HG02885 (cell line): Measurements from ENCODE around the gene ATP8B3.
A peak's percentile ranks its signal among the peaks of the same experiment; 100 is the strongest.

Source experiments
- ATAC-seq: cut with Tn5 transposase; IDR thresholded peaks from one replicate; pipeline ENCODE4 v1.9.1; 2021; ENCODE audit warnings: mild to moderate bottlenecking; ENCODE audit not compliant: unreplicated experiment, poor library complexity

The ATP8B3 gene

GRCh38 chr19:1818549-1819195 lies 6.6 kb upstream of the ATP8B3 start:
- ATAC-seq, result no peak

- ATAC-seq, result no peak
Measured at GRCh38 chr19:1817553-1818179, 5.6 kb upstream of the ATP8B3 start.

- no peak for ATAC-seq
Measured at GRCh38 chr19:1816530-1817298, 4.6 kb upstream of the ATP8B3 start.

GRCh38 chr19:1815605-1816529 lies 3.8 kb upstream of the ATP8B3 start:
- ATAC-seq, result no peak

- ATAC-seq, result no peak
Measured at GRCh38 chr19:1814833-1815604, 2.9 kb upstream of the ATP8B3 start.

GRCh38 chr19:1814391-1814790 lies 2.3 kb upstream of the ATP8B3 start:
- ATAC-seq, result no peak

- no peak for ATAC-seq
Measured at GRCh38 chr19:1813192-1814182, 1.4 kb upstream of the ATP8B3 start.

GRCh38 chr19:1812426-1813191 lies 533 bp upstream of the ATP8B3 start:
- peak; percentile 79 for ATAC-seq

GRCh38 chr19:1811472-1811894 lies 593 bp downstream of the ATP8B3 start:
- ATAC-seq, result no peak

GRCh38 chr19:1810439-1811160 lies 1.5 kb downstream of the ATP8B3 start:
- ATAC-seq, result no peak

- no peak for ATAC-seq
Measured at GRCh38 chr19:1809678-1810077, 2.4 kb downstream of the ATP8B3 start.

- ATAC-seq, result no peak
Measured at GRCh38 chr19:1808395-1808731, 3.7 kb downstream of the ATP8B3 start.

GRCh38 chr19:1807695-1808394 lies 4.2 kb downstream of the ATP8B3 start:
- no peak for ATAC-seq

GRCh38 chr19:1807030-1807694 lies 4.9 kb downstream of the ATP8B3 start:
- no peak for ATAC-seq

- no peak for ATAC-seq
Measured at GRCh38 chr19:1806184-1807029, 5.7 kb downstream of the ATP8B3 start.
